Stimulated activated CD8-positive, alpha-beta memory T cell treated with anti-CD3 and anti-CD28 coated beads, Interleukin-12 subunit alpha, Interleukin-12 subunit beta, amount 100 ng/mL, for 1 hour (primary cell): Measurements from ENCODE around the gene PDLIM4.

Source experiments
- DNase-seq: peaks from one replicate; pipeline ENCODE4 v3.0.0-alpha.2; 2020; ENCODE audit warnings: low read depth

Gene PDLIM4

GRCh38 chr5:132257131-132258101, at the start of gene PDLIM4:
TSS of gene PDLIM4 (plus strand) at chr5:132257696. CDS start at chr5:132257735, 39 bp downstream.
- no peak for DNase-seq

DNA sequence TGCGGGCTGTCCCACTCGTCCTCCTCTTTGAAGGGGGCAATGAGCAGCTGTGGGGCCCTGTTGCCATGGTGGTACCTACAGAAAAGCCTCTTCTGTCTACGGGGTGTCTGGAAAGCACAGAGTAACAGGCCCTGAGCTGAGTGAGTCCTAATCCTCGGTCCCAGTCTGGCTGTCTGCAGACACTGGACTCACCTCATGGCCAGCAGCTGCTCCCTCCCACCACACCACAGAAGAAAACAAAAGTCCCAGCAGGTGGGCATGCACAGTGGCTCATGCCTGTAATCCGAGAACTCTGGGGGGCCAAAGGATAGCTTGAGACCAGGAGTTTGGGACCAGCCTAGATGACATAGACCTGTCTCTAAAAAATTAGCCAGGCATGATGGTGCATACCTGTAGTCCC, 49.7 kb upstream of the PDLIM4 start:
- no peak for DNase-seq

GRCh38 chr5:132209131-132209530, 48.4 kb upstream of the PDLIM4 start:
- DNase-seq, result no peak

DNA sequence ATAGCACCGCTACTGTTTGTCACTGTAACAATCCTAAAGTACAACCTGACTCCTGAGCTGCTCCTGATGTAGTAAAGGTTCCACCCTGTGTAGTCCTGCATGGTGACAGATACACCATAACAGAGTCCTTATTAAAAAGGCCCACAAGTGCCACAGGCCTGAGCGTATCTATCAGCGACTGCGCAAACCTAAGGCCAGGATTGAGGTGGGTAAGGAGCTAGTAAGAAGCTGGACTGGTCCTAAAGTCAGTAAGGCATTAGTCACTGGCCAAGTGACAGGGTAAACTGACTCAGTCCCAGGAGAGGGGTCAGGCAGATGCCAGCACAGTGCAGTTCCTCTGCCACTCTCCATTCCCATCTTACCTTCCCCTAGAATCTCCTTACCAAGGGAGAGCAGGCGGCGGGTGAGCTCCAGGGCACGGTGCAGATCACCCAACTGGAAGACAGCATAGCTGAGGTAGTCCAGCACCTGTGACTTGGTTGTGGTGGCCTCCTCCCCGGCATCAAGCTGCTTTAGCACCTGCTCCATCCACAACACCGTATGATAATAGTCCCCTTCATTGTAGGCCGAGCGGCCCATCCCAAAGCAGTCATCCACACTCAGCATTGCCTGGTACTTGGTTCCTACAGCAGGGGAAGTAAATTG, 47.5 kb upstream of the PDLIM4 start:
- DNase-seq, result no peak

- no peak for DNase-seq
Observed at GRCh38 chr5:132210944-132211343, 46.6 kb upstream of the PDLIM4 start.

GRCh38 chr5:132211787-132212186, 45.7 kb upstream of the PDLIM4 start:
- no peak for DNase-seq

- DNase-seq, result no peak
Observed at GRCh38 chr5:132213666-132214065, 43.8 kb upstream of the PDLIM4 start.

DNA sequence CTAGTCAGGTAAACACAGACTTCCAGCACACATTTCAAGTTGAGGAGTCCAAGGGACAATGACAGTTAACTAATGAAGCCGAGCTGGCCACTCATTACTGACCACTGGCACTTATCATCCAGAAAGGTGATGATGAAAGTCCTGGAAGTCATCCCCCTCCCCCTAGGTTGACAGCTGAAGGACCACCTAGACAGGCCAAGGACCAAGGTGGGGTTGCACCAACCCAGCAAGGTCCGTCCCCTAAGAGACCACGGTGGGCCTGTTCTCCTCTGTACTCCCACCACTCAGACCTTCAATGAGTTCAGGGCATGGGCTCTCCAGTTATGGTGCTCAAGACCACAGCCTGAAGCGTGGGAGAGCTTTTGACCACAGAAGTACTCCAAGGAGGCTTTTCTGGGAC, 43.0 kb upstream of the PDLIM4 start:
- no peak for DNase-seq

- DNase-seq, result no peak
Observed at GRCh38 chr5:132215329-132215728, 42.2 kb upstream of the PDLIM4 start.

- DNase-seq, result no peak
Observed at GRCh38 chr5:132218321-132218720, 39.2 kb upstream of the PDLIM4 start.

GRCh38 chr5:132219289-132219970, 38.1 kb upstream of the PDLIM4 start:
- no peak for DNase-seq

DNA sequence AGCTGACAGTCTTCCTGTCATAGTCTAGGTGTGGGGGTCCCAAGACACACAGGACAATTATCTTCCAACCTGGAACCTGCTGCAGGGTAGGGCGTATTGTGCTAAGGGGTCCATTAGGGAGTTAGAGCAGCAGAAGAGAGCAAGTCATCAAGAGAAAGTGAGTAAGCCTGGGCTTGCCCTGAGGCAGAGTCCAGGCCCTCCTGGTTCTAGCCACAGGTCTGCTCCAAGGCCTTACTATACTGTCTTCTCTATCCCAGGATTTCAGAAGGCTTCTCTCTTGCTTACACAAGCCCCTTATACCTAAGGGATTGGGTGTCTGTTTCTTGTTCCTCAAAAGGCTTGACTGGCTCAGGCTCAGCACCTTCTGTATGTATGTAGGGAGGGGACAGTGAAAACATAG, 37.5 kb upstream of the PDLIM4 start:
- no peak for DNase-seq

DNA sequence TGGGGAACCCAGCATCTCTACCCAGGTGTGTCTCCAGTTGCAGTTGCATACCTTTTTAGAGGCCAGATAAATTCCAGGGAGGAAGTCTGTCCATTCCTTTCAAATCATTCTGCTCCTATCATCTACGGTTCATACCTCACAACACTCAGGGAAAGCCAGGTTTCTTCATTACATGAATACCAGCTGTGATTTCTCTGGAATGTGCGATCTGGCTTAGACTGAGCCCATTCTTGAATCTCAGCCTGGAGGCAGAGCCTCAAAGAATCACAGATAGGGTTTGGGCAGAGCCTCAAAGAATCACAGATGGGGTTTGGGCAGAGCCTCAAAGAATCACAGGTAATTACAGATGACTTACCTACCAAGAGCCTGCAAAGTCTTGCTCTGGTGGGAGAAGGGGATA, 37.0 kb upstream of the PDLIM4 start:
- no peak for DNase-seq

- DNase-seq, result no peak
Observed at GRCh38 chr5:132221781-132222648, 35.5 kb upstream of the PDLIM4 start.

DNA sequence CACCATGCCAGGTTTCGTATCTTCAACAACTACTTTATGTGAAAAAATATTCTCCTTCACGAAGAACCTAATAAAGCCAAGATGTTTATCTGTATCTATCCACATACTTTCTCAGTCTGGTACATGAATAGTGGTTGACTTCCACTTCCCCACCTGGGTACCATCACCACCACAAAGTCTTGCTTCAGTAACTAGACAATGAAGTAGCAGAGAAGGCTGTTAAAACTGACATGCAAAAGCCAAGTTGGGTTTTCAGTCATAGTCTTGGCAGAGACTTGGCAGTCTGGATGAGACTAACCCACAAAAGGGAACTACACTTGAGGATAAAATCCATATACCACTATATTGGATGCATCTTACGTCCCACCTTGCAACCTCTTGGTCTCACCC, 34.9 kb upstream of the PDLIM4 start:
- no peak for DNase-seq

DNA sequence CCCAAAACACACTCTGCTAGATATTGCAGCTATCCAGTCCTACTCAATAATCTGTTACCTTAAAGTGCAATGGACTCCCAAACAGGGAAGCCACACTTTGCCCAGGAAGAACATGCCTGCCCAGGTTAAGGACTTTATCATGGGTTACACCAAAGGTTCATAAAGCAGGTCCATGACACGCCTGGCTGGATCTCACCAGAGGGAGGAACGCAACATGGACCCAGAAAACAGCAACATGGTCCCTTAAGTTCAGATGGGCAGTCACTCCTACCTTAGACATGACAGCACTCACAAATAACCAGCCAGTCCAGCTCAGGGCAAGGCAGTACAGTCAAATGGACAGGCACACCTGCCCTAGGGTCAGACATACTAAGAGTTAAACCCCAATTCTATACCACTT, 33.6 kb upstream of the PDLIM4 start:
- no peak for DNase-seq

GRCh38 chr5:132224716-132225115, 32.8 kb upstream of the PDLIM4 start:
- DNase-seq, result no peak

- no peak for DNase-seq
Observed at GRCh38 chr5:132225165-132226032, 32.1 kb upstream of the PDLIM4 start.

DNA sequence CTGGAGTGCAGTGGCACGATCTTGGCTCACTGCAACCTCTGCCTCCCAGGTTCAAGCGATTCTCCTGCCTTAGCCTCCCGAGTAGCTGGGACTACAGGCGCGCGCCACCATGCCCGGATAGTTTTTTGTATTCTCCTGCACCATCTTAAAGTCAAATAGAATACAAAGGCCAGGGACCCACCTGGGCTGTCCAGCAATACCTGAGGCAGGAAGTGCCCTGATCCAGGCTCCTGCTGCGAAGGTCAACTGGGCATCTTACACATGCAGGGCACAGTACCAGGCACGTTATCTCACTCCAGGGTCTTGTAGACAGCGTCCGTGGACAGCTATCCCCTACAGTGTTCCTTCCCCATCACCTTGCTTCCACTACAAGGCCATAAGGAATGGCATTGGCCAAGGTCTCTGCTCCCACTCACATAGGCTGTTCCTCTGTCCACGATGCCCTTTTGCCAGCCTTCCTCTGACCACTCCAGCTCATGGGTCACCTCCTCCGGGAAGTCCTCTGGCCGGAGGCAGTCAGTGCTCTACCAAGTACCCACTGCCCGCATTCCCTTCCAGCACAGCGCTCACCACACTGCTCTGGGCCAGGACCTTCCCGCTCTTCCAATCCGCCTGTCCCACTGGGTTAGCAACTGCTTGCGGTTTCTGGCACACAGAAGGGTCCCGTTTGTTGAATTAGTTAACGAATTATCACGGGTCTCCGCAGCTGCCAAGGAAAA, 30.8 kb upstream of the PDLIM4 start:
- no peak for DNase-seq

DNA sequence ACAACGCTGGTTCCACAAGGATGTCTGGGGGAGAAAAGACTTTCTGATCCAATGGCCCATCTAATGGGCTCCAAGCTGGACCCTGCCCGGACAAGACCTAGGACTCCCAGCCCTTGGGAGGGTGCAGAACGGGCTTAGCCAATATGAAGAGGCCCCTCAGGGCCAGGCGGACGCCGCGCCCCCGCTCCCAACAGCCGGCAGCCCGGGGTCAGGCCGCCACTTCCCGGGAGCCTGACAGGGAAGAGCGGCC, 30.3 kb upstream of the PDLIM4 start:
- no peak for DNase-seq
